ENCODE measurements around the gene OPCML.

The OPCML gene

GRCh38 chr11:132850266-132850665 is 682.0 kb downstream of the OPCML start:
- Histone ChIP-seq H3K9ac (ENCODE audit: low read length) (no peak overlapping the region), H4K20me1 (ENCODE audit: low read depth, low read length) (no peaks in the 10 kb centered on the region), H3K9me2 (replicated peaks; ENCODE audit: insufficient read depth, low read length) (no peaks in the 10 kb centered on the region), H3K27me3 (ENCODE audit: low read length) (no peaks in the 10 kb centered on the region), H3K4me3 (ENCODE audit: insufficient read depth, low read length, poor library complexity, severe bottlenecking) (no peak overlapping the region), H3F3A (ENCODE audit: insufficient read depth) (no peaks in the 10 kb centered on the region), H3K27ac (ENCODE audit: low read depth, low read length) (no peak overlapping the region), H3K4me2 (ENCODE audit: low read depth, low read length, poor library complexity, severe bottlenecking) (no peak overlapping the region), H3K9me3 (ENCODE audit: insufficient read depth, low read length) (no peaks in the 10 kb centered on the region), H3K79me2 (ENCODE audit: insufficient read depth, low read length) (no peaks in the 10 kb centered on the region), H2AFZ (ENCODE audit: low read depth, low read length, severe bottlenecking) (no peak overlapping the region), H3K36me3 (ENCODE audit: low read length) (no peaks in the 10 kb centered on the region)
- no peak for TF ChIP-seq EZH2phosphoT487 (conservative IDR thresholded peaks at IDR 0.05; ENCODE audit: low read length)
- no peak for TF ChIP-seq CTCF (IDR thresholded peaks at IDR 0.05; ENCODE audit: insufficient read depth, low read length, poor library complexity, severe bottlenecking)

- Histone ChIP-seq H3K9ac (ENCODE audit: low read length) (no peak overlapping the region), H3K36me3 (ENCODE audit: low read length) (no peaks in the 10 kb centered on the region), H3F3A (ENCODE audit: insufficient read depth) (no peaks in the 10 kb centered on the region), H3K4me2 (ENCODE audit: low read depth, low read length, poor library complexity, severe bottlenecking) (no peak overlapping the region), H2AFZ (ENCODE audit: low read depth, low read length, severe bottlenecking) (no peak overlapping the region), H4K20me1 (ENCODE audit: low read depth, low read length) (no peaks in the 10 kb centered on the region), H3K9me3 (ENCODE audit: insufficient read depth, low read length) (no peaks in the 10 kb centered on the region), H3K27me3 (ENCODE audit: low read length) (no peaks in the 10 kb centered on the region), H3K79me2 (ENCODE audit: insufficient read depth, low read length) (no peaks in the 10 kb centered on the region), H3K4me3 (ENCODE audit: insufficient read depth, low read length, poor library complexity, severe bottlenecking) (no peak overlapping the region), H3K27ac (ENCODE audit: low read depth, low read length) (no peak overlapping the region), H3K9me2 (replicated peaks; ENCODE audit: insufficient read depth, low read length) (no peaks in the 10 kb centered on the region)
- TF ChIP-seq CTCF (IDR thresholded peaks at IDR 0.05; ENCODE audit: insufficient read depth, low read length, poor library complexity, severe bottlenecking), result no peak
- TF ChIP-seq EZH2phosphoT487 (conservative IDR thresholded peaks at IDR 0.05; ENCODE audit: low read length), result no peak
These were observed 684.0 kb downstream of the OPCML start for GRCh38 chr11:132848336-132848735.

GRCh38 chr11:132846075-132846474 is 686.2 kb downstream of the OPCML start:
- TF ChIP-seq EZH2phosphoT487 (conservative IDR thresholded peaks at IDR 0.05; ENCODE audit: low read length), result no peak
- TF ChIP-seq CTCF (IDR thresholded peaks at IDR 0.05; ENCODE audit: insufficient read depth, low read length, poor library complexity, severe bottlenecking), result no peak
- Histone ChIP-seq H3K36me3 (ENCODE audit: low read length) (no peaks in the 10 kb centered on the region), H3F3A (ENCODE audit: insufficient read depth) (no peaks in the 10 kb centered on the region), H3K9me2 (replicated peaks; ENCODE audit: insufficient read depth, low read length) (no peaks in the 10 kb centered on the region), H3K9me3 (ENCODE audit: insufficient read depth, low read length) (no peaks in the 10 kb centered on the region), H3K4me3 (ENCODE audit: insufficient read depth, low read length, poor library complexity, severe bottlenecking) (no peak overlapping the region), H3K27ac (ENCODE audit: low read depth, low read length) (no peak overlapping the region), H3K79me2 (ENCODE audit: insufficient read depth, low read length) (no peaks in the 10 kb centered on the region), H2AFZ (ENCODE audit: low read depth, low read length, severe bottlenecking) (no peak overlapping the region), H3K27me3 (ENCODE audit: low read length) (no peaks in the 10 kb centered on the region), H3K9ac (ENCODE audit: low read length) (no peak overlapping the region), H4K20me1 (ENCODE audit: low read depth, low read length) (no peaks in the 10 kb centered on the region), H3K4me2 (ENCODE audit: low read depth, low read length, poor library complexity, severe bottlenecking) (no peak overlapping the region)
